Lower leg skin (tissue), 3 donors: ENCODE results near the gene GRM7.

ENCODE experiments used
- CTCF ChIP-seq, 3 donors: fragments of 450-650 bp; IDR thresholded peaks; one replicate each; pipeline ENCODE4 v1.5.1; 2016; ENCODE audit warnings: antibody characterized with exemption in 3 of 3, mild to moderate bottlenecking in 3 of 3, moderate library complexity in 2 of 3
- POLR2A ChIP-seq, 2 donors: fragments of 450-650 bp; IDR thresholded peaks; one replicate each; pipeline ENCODE4 v1.6.1; 2016 to 2017; ENCODE audit warnings: antibody characterized with exemption in 2 of 2, mild to moderate bottlenecking in 1 of 2, moderate library complexity in 1 of 2

DNA sequence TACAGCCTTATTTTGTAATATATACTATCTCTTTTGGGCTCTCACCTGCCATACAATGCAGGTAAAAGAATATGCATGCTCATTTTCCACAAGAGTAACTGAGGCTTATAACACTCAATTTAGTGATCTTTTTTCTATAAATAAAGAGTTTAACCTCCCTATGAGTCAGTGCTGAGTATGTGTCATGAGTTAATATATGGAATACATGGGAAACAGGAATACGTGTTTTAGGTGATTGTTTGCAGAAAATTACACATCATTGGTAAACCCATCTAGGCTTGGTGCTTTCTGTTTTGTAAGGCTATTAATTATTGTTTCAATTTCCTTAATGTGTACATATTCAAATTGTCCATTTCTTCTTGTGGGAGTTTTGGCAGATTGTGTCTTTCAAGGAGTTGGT, 411.3 kb downstream of the GRM7 start:
- TF ChIP-seq CTCF (IDR thresholded peaks at IDR 0.05) (no peak), POLR2A (IDR thresholded peaks at IDR 0.05) (no peak)
